ENCODE results near the gene UTS2B.

The UTS2B gene

GRCh38 chr3:191328962-191329653 is 1.2 kb downstream of the UTS2B start, which contains the start of gene CCDC50 (continued):
- TF ChIP-seq ZNF704 (tag by site-specific recombination; IDR thresholded peaks at IDR 0.05) (no peak), ZNF658 (tag by site-specific recombination; IDR thresholded peaks at IDR 0.05) (no peak), ZNF529 (tag by site-specific recombination; IDR thresholded peaks at IDR 0.05; ENCODE audit: insufficient replicate concordance) (no peak), ZNF423 (tag by site-specific recombination; IDR thresholded peaks at IDR 0.05) (no peak), MYNN (tag by site-specific recombination; IDR thresholded peaks at IDR 0.05; ENCODE audit: borderline replicate concordance) (no peak), ZNF791 (tag by site-specific recombination; IDR thresholded peaks at IDR 0.05) (no peak), ZNF157 (tag by site-specific recombination; IDR thresholded peaks at IDR 0.05) (no peak), ZNF549 (tag by site-specific recombination; IDR thresholded peaks at IDR 0.05) (no peak), ZBTB6 (tag by site-specific recombination; IDR thresholded peaks at IDR 0.05) (no peak), ZNF280C (tag by site-specific recombination; IDR thresholded peaks at IDR 0.05) (no peak), GLI2 (tag by site-specific recombination; IDR thresholded peaks at IDR 0.05; ENCODE audit: borderline replicate concordance, low read depth) (no peak), ZNF10 (tag by site-specific recombination; IDR thresholded peaks at IDR 0.05) (no peak), HOXA7 (CRISPR knock-in tag; IDR thresholded peaks at IDR 0.05; ENCODE audit: borderline replicate concordance) (no peak), ZFHX2 (tag by site-specific recombination; conservative IDR thresholded peaks at IDR 0.05) (peak; percentile 82), KLF10 (tag by site-specific recombination; IDR thresholded peaks at IDR 0.05) (no peak), ZNF654 (tag by site-specific recombination; IDR thresholded peaks at IDR 0.05; ENCODE audit: low read depth) (no peak), ZBTB20 (tag by site-specific recombination; IDR thresholded peaks at IDR 0.05) (peak; percentile 36), ZNF571 (tag by site-specific recombination; IDR thresholded peaks at IDR 0.05) (no peak), ZNF530 (tag by site-specific recombination; IDR thresholded peaks at IDR 0.05; ENCODE audit: low read depth) (no peak)

GRCh38 chr3:191328383-191328961 is 1.9 kb downstream of the UTS2B start:
- Histone ChIP-seq H3K36me3 (ENCODE audit: control insufficient read depth in 2 of 2, insufficient read depth in 1 of 2, low read length in 2 of 2) (no peaks in the 10 kb centered on the region), H3K27ac (ENCODE audit: extremely low read depth, low read depth, low read length) (peak overlapping the region; percentile 93; the same call in 1 of the 2 replicates), H3K9me3 (ENCODE audit: control insufficient read depth, insufficient read depth, low read depth, low read length) (no peaks in the 10 kb centered on the region), H3K4me3 (ENCODE audit: low read depth, low read length) (peak overlapping the region; percentile 93), H3K4me1 (ENCODE audit: control insufficient read depth, insufficient read depth, low read length) (peaks cover 2% of the 10 kb centered on the region; the same call in 1 of the 2 replicates)
- ChIA-PET POLR2A (no interaction called here), CTCF (interaction anchor here (0.7 kb wide), 1 partner anchor 35 kb away, joined by 3 read pairs; no protein-coding TSS in a partner anchor)
- TF ChIP-seq ZNF24 (tag by site-specific recombination; IDR thresholded peaks at IDR 0.05) (peak; percentile 56; the same call in 1 of the 2 replicates), ZNF114 (tag by site-specific recombination; IDR thresholded peaks at IDR 0.05) (no peak), ZNF677 (tag by site-specific recombination; IDR thresholded peaks at IDR 0.05) (no peak), ZBTB11 (tag by site-specific recombination; conservative IDR thresholded peaks at IDR 0.05; ENCODE audit: low read depth) (no peak), KLF9 (tag by site-specific recombination; IDR thresholded peaks at IDR 0.05; ENCODE audit: low read depth) (no peak), ZNF645 (tag by site-specific recombination; IDR thresholded peaks at IDR 0.05) (no peak), SALL2 (tag by site-specific recombination; IDR thresholded peaks at IDR 0.05; ENCODE audit: borderline replicate concordance) (no peak), ZNF777 (tag by site-specific recombination; IDR thresholded peaks at IDR 0.05; ENCODE audit: borderline replicate concordance) (0 out of 2 replicates have a peak, but pooled peaks have one; percentile 13), ZNF530 (tag by site-specific recombination; IDR thresholded peaks at IDR 0.05; ENCODE audit: low read depth) (no peak)

All from HEK293 (cell line).